Hepatocyte (in vitro differentiated cells): ENCODE results near the gene TOGARAM2. TPM values are rescaled to one million over a fixed set of nuclear protein-coding genes. Genes with fewer than 3 reads are reported as not detected.

Source experiments
- DNase-seq: peaks from one replicate; pipeline ENCODE4 v3.0.0-alpha.2; 2016; ENCODE audit warnings: low spot score
- H2AFZ ChIP-seq: fragments of 200-600 bp; sonication (generic); 2 replicates; pipeline ENCODE4 v1.6.0; 2016; ENCODE audit warnings: antibody characterized with exemption, mild to moderate bottlenecking
- H3K27ac ChIP-seq: fragments of 200-600 bp; sonication (generic); 2 replicates; pipeline ENCODE4 v1.5.1; 2016; ENCODE audit warnings: mild to moderate bottlenecking
- H3K27me3 ChIP-seq: fragments of 200-600 bp; sonication (generic); 2 replicates; pipeline ENCODE4 v1.6.1; 2016
- H3K36me3 ChIP-seq: fragments of 200-600 bp; sonication (generic); replicated peaks from 2 replicates; pipeline ENCODE4 v1.5.1; 2016; ENCODE audit warnings: low read depth; ENCODE audit not compliant: insufficient read depth
- H3K4me1 ChIP-seq: fragments of 200-600 bp; sonication (generic); 2 replicates; pipeline ENCODE4 v1.5.1; 2016; ENCODE audit warnings: mild to moderate bottlenecking, moderate library complexity; ENCODE audit not compliant: insufficient read depth
- H3K4me2 ChIP-seq: fragments of 200-600 bp; sonication (generic); 2 replicates; pipeline ENCODE4 v1.6.0; 2016
- H3K4me3 ChIP-seq: fragments of 200-600 bp; sonication (generic); 2 replicates; pipeline ENCODE4 v1.5.1; 2016; ENCODE audit warnings: mild to moderate bottlenecking
- H3K79me2 ChIP-seq: fragments of 200-600 bp; sonication (generic); 2 replicates; pipeline ENCODE4 v1.6.0; 2017; ENCODE audit warnings: mild to moderate bottlenecking
- H3K9me2 ChIP-seq: fragments of 200-600 bp; sonication (generic); replicated peaks from 2 replicates; pipeline ENCODE4 v1.6.0; 2017; ENCODE audit warnings: mild to moderate bottlenecking; ENCODE audit not compliant: insufficient read depth
- H3K9me3 ChIP-seq: fragments of 200-600 bp; sonication (generic); 2 replicates; pipeline ENCODE4 v1.5.1; 2016; ENCODE audit warnings: low read depth, mild to moderate bottlenecking
- H4K20me1 ChIP-seq: fragments of 200-600 bp; sonication (generic); 2 replicates; pipeline ENCODE4 v1.6.0; 2016; ENCODE audit warnings: mild to moderate bottlenecking; ENCODE audit not compliant: insufficient read depth, poor library complexity, severe bottlenecking
- EZH2 ChIP-seq: fragments of 200-600 bp; sonication (generic); IDR thresholded peaks from 2 replicates; pipeline ENCODE4 v1.6.1; 2016; ENCODE audit warnings: antibody characterized with exemption, mild to moderate bottlenecking, borderline replicate concordance
- EZH2phosphoT487 ChIP-seq: fragments of 200-600 bp; sonication (generic); IDR thresholded peaks from one replicate; pipeline ENCODE4 v1.6.1; 2018; ENCODE audit warnings: antibody characterized with exemption, mild to moderate bottlenecking, low read depth, moderate library complexity; ENCODE audit not compliant: unreplicated experiment, severe bottlenecking
- WGBS: methylation state at CpG from one replicate; pipeline ENCODE4 v1.1.6; 2016; ENCODE audit warnings: low lambda C conversion rate; ENCODE audit errors: missing lambda C conversion rate; 5-methylcytosine and 5-hydroxymethylcytosine counted together
- polyA plus RNA-seq: library from polyadenylated mRNA; unstranded; fragments of >200 nt; fragmentation: Nextera tagmentation; extraction: Ambion mirVana; gene quantifications from 2 replicates; pipeline ENCODE4 v1.2.1, GENCODE V29; 2016
- total RNA-seq: library from RNA; depleted of rRNA; stranded (reverse); fragments of >200 nt; gene quantifications from 2 replicates; pipeline ENCODE4 v1.2.3, GENCODE V29; 2014
- TF ChIP-seq, protein P1 (sequence below): fragments of 200-600 bp; sonication (generic); IDR thresholded peaks from 2 replicates; pipeline ENCODE4 v1.5.1; 2016; ENCODE audit warnings: antibody characterized with exemption, mild to moderate bottlenecking; ENCODE audit not compliant: poor library complexity

TOGARAM2 gene
- total and polyA plus RNA-seq, 2 experiments from 2014 or later = 0.47 to 1.3 TPM

DNA sequence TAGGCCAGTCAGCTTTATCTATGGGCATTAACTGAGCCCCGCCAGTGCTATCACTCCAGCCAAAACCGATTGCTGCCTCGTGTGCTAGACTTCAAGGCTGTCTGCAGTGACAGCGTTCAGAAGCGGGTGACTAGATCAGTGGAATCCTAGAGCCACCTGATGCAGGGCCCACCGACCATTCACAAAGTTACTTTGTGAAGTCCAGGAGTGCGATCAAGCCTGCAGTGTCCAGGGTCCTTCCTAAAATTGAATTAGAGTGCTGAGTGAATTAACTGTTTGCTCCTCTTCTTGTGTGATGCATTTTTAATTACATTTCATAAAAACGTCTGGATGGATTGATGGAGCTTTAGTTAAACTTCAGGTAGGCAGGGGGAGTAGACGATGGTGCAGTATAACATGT, 79.3 kb downstream of the TOGARAM2 start:
- no peaks in the 10 kb centered on the region for H3K79me2 ChIP-seq
- no peaks in the 10 kb centered on the region for H3K27me3 ChIP-seq
- H3K4me2 ChIP-seq = no peak overlapping the region
- no peak overlapping the region for H2AFZ ChIP-seq
- no peak overlapping the region for H3K4me3 ChIP-seq
- peaks cover 26% of the 10 kb centered on the region for H3K4me1 ChIP-seq
- no peaks in the 10 kb centered on the region for H3K9me2 ChIP-seq
- H4K20me1 ChIP-seq = no peaks in the 10 kb centered on the region
- DNase-seq = no peak
- TF ChIP-seq, protein P1, sequence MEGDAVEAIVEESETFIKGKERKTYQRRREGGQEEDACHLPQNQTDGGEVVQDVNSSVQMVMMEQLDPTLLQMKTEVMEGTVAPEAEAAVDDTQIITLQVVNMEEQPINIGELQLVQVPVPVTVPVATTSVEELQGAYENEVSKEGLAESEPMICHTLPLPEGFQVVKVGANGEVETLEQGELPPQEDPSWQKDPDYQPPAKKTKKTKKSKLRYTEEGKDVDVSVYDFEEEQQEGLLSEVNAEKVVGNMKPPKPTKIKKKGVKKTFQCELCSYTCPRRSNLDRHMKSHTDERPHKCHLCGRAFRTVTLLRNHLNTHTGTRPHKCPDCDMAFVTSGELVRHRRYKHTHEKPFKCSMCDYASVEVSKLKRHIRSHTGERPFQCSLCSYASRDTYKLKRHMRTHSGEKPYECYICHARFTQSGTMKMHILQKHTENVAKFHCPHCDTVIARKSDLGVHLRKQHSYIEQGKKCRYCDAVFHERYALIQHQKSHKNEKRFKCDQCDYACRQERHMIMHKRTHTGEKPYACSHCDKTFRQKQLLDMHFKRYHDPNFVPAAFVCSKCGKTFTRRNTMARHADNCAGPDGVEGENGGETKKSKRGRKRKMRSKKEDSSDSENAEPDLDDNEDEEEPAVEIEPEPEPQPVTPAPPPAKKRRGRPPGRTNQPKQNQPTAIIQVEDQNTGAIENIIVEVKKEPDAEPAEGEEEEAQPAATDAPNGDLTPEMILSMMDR = no peak
- TF ChIP-seq EZH2phosphoT487 (no peak), EZH2 (no peak)
- no peaks in the 10 kb centered on the region for H3K9me3 ChIP-seq
- H3K36me3 ChIP-seq = no peaks in the 10 kb centered on the region
- H3K27ac ChIP-seq = no peak overlapping the region
- 52% methylated on average over 9 of the region's 9 CpGs for WGBS

DNA sequence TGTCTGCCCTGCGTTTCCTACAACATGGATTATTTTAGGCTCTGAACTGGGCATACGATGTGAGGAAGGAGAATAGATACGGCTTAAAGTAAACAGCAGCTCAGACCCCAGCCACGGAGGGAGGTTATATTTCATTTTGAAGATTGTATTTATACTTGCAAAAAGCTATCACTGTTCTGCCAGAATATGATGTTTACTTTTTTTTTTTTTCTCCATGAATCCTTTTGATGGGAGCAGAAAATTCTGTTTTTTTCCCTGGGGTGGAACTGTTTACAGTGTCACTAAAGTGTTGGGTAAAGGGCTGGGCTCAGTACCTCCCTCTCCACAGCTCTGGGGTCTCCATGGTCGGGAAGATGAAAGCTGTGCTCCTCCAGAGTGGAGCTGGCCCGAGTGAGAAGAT, 80.1 kb downstream of the TOGARAM2 start:
- DNase-seq = no peak
- WGBS = 49% methylated on average over 6 of the region's 6 CpGs
- Histone ChIP-seq H3K27me3 (no peaks in the 10 kb centered on the region), H3K9me3 (no peaks in the 10 kb centered on the region), H3K9me2 (no peaks in the 10 kb centered on the region), H4K20me1 (no peaks in the 10 kb centered on the region), H2AFZ (no peak overlapping the region), H3K4me2 (no peak overlapping the region), H3K36me3 (no peaks in the 10 kb centered on the region), H3K4me1 (peaks cover 28% of the 10 kb centered on the region), H3K79me2 (no peaks in the 10 kb centered on the region), H3K4me3 (no peak overlapping the region), H3K27ac (no peak overlapping the region)
- TF ChIP-seq EZH2phosphoT487 (no peak), EZH2 (no peak)
- TF ChIP-seq, protein P1 = no peak

DNA sequence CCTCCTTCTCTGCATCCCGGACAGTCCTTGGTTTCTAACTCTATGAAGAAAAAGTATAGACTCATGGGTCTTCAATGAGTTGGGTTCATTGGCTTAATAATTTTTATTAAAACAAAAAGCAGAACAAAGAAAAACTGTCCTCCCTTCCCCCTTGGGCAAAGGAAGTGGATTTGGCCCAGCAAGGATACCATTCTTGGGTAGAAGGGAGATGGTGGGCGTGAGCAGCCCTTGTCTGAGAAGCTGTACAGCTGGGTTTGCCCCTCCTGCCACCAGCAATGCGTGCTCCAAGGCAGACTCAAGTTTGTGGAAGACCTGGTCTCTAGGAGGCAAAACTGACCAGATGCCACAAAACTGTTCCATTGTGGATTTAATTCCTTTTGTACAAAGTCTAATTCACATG, 80.5 kb downstream of the TOGARAM2 start:
- H3K36me3 ChIP-seq = no peaks in the 10 kb centered on the region
- no peak overlapping the region for H3K4me3 ChIP-seq
- TF ChIP-seq EZH2 = no peak
- TF ChIP-seq EZH2phosphoT487 = no peak
- TF ChIP-seq, protein P1 = no peak
- no peaks in the 10 kb centered on the region for H3K9me2 ChIP-seq
- DNase-seq = no peak
- H3K79me2 ChIP-seq = no peaks in the 10 kb centered on the region
- no peaks in the 10 kb centered on the region for H3K27me3 ChIP-seq
- 94% methylated on average over 3 of the region's 3 CpGs for WGBS
- no peaks in the 10 kb centered on the region for H4K20me1 ChIP-seq
- no peak overlapping the region for H2AFZ ChIP-seq
- no peaks in the 10 kb centered on the region for H3K9me3 ChIP-seq
- peaks cover 28% of the 10 kb centered on the region for H3K4me1 ChIP-seq
- no peak overlapping the region for H3K27ac ChIP-seq
- H3K4me2 ChIP-seq = no peak overlapping the region

DNA sequence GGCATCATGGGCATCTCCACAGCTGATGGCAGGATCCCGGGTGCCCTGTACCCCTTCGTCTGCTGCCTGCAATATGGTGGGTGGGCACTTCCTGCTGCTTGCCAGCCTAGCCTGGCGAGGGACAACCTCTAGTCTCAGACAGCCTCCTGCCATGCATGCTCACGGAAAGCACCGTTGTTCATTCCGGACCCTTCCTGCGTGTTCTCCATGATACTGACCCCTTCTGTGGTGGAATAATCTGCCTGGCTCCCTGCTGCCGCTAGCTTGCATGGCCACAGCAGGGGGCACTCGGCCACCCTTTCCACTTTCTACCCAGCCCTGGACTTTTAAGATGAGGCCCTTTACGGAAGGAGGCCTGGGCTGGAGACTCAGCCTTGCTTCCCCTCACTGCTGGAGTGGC, 81.3 kb downstream of the TOGARAM2 start:
- WGBS = 97% methylated on average over 10 of the region's 10 CpGs
- no peaks in the 10 kb centered on the region for H3K9me3 ChIP-seq
- no peak overlapping the region for H2AFZ ChIP-seq
- H4K20me1 ChIP-seq = no peaks in the 10 kb centered on the region
- no peaks in the 10 kb centered on the region for H3K9me2 ChIP-seq
- H3K27ac ChIP-seq = no peak overlapping the region
- H3K4me1 ChIP-seq = peaks cover 28% of the 10 kb centered on the region
- H3K79me2 ChIP-seq = no peaks in the 10 kb centered on the region
- H3K4me2 ChIP-seq = no peak overlapping the region
- TF ChIP-seq, protein P1 = no peak
- TF ChIP-seq EZH2phosphoT487 (no peak), EZH2 (no peak)
- H3K27me3 ChIP-seq = no peaks in the 10 kb centered on the region
- H3K4me3 ChIP-seq = no peak overlapping the region
- no peaks in the 10 kb centered on the region for H3K36me3 ChIP-seq
- DNase-seq = no peak
